Measurements from ENCODE around the gene CLPX. TPM values are rescaled to one million over a fixed set of nuclear protein-coding genes. Genes with fewer than 3 reads are reported as not detected.
"Not testable (repeated sequence)": the region's sequence is repeated elsewhere in the genome, so short reads cannot be mapped to it uniquely, and the experiment has no call there.

CLPX gene
- total RNA-seq (2022) (44.9 and 50.3 TPM in 2 replicates), Bru-seq, nascent RNA (percentile 82 among the genes with signal in this experiment), BruChase-seq, experiment 1, labeled RNA remaining after a 6-hour chase (percentile 70 among the genes with signal in this experiment), BruChase-seq, experiment 2, labeled RNA remaining after a 2-hour chase (percentile 76 among the genes with signal in this experiment)
- long read RNA-seq, full-length matches to known transcripts: 40 of 52 reads
- long read RNA-seq, partial matches to known transcripts: 2 of 52 reads
- long read RNA-seq, other reads (novel, unspliced or antisense): 10 of 52 reads

DNA sequence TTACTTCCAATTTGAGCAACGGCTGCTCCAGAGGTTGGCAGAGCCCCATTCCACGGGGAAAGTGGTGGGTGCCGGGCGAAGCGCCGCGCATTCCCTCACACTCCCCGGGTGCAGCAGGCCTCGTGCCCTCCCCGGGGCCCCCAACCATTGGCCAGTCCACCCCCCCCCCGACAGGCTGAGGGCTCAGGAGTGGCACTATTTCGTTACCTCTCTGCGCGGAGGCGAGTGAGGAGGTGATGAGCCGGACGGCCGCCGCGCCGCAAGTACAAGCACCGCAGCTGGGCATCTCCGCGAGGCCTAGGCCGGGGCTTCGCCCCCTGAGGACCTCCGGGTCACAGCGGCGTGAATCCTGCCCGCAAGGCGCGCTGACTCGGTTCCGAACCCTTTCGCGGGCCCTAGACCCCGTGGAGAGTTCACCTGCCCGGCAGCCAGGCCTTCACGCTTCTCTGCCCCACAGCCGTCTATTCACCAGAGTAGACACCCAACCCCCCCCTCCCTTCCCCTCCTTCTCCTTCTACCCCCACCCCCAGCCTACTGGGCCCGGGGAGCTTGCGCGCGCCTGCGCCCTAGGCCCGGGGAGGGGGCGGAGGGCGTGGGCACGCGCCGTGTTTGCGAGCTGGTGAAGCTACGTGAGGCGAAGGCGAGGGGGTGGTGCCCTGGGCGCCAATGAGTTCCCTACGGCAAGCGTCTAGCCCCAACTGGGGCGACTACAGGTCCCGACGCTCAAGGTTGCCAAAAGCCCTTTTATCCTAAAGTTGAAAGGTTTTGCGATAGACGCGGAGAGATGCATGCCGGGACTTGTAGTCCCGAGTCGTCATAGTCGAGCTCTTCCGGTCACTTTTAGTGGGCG, at the start of gene CLPX:
Gene CLPX (minus strand): TSS at position 475 of the 850 bp plus-strand sequence. CDS start 189 bp downstream, at position 286.
- CTCF ChIA-PET: interaction anchor here (0.6 to 1.3 kb wide), 8 partner anchors 84 to 309 kb away, joined by 3 to 12 read pairs (median 4); partner anchors contain the start of gene PARP16

DNA sequence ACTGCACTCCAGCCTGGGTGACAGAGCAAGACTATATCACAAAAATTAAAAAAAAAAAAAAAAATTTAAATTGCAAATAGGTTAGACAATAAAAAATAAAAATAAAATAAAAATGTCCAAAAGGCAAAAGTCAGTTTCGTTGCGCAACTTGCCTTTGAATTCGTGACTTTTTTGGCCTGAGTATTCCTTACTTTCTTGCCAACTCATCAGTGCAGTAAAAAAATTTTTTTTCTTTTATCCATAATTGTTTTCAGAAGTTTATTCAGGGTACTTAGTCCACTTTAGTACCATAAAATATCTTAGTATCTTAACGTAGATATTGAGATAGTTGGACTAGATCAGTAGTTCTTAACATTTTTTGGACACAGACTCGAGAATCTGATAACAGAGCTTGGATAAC, 48.6 kb upstream of the CLPX start:
- Mint-ChIP-seq H3K4me3 (ENCODE audit: low read depth, unreplicated experiment) (no peak overlapping the region), H3K27me3 (ENCODE audit: unreplicated experiment) (no peaks in the 10 kb centered on the region), H3K4me1 (ENCODE audit: low read depth, unreplicated experiment) (no peaks in the 10 kb centered on the region), H3K27ac (ENCODE audit: unreplicated experiment) (no peak overlapping the region), H3K36me3 (ENCODE audit: insufficient read depth, unreplicated experiment) (no peaks in the 10 kb centered on the region), H3K9me3 (ENCODE audit: low read depth, unreplicated experiment) (no peaks in the 10 kb centered on the region)
- CTCF ChIA-PET: interaction anchor here (1.0 kb wide), 1 partner anchor 52 kb away, joined by 3 read pairs; no protein-coding TSS in a partner anchor
- no TSS peak for BruUV-seq (replicated peaks)
- intact Hi-C loops (cut with micrococcal nuclease; ENCODE audit: unreplicated experiment): no loop called here
- DNase-seq: no peak
- TF ChIP-seq, protein P1, sequence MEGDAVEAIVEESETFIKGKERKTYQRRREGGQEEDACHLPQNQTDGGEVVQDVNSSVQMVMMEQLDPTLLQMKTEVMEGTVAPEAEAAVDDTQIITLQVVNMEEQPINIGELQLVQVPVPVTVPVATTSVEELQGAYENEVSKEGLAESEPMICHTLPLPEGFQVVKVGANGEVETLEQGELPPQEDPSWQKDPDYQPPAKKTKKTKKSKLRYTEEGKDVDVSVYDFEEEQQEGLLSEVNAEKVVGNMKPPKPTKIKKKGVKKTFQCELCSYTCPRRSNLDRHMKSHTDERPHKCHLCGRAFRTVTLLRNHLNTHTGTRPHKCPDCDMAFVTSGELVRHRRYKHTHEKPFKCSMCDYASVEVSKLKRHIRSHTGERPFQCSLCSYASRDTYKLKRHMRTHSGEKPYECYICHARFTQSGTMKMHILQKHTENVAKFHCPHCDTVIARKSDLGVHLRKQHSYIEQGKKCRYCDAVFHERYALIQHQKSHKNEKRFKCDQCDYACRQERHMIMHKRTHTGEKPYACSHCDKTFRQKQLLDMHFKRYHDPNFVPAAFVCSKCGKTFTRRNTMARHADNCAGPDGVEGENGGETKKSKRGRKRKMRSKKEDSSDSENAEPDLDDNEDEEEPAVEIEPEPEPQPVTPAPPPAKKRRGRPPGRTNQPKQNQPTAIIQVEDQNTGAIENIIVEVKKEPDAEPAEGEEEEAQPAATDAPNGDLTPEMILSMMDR (IDR thresholded peaks at IDR 0.05; ENCODE audit: unreplicated experiment): no peak

More for the DNA sequence above, at the start of gene CLPX:
- intact Hi-C loops (cut with micrococcal nuclease; ENCODE audit: unreplicated experiment): no loop called here
- BruUV-seq (replicated peaks): no TSS peak
- TF ChIP-seq, protein P1 (IDR thresholded peaks at IDR 0.05; ENCODE audit: unreplicated experiment): no peak
- Mint-ChIP-seq H3K36me3 (ENCODE audit: insufficient read depth, unreplicated experiment) (peaks cover 44% of the 10 kb centered on the region), H3K27me3 (ENCODE audit: unreplicated experiment) (no peaks in the 10 kb centered on the region), H3K27ac (ENCODE audit: unreplicated experiment) (peak within 1 kb of the TSS; percentile 20), H3K4me1 (ENCODE audit: low read depth, unreplicated experiment) (no peaks in the 10 kb centered on the region), H3K4me3 (ENCODE audit: low read depth, unreplicated experiment) (peak within 1 kb of the TSS; percentile 95), H3K9me3 (ENCODE audit: low read depth, unreplicated experiment) (no peaks in the 10 kb centered on the region)
- peak; percentile 92 for DNase-seq

DNA sequence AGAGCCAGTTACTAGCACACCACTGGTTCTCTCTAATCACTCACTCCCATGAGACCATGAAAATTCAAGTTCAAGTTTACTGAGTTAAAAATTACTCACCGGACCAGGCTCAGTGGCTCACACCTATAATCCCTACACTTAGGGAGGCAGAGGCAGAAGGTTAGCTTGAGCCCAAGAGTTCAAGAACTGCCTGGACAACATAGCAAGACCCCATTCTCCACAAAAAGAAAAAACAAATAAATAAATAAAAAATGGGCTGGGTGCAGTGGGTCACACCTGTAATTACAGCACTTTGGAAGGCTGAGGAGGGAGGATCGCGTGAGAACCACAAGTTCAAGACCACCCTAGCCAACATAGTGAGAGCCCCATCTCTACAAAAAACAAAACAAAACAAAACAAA, 47.4 kb upstream of the CLPX start:
- DNase-seq: no peak
- H3K36me3 Mint-ChIP-seq (ENCODE audit: insufficient read depth, unreplicated experiment): no peaks in the 10 kb centered on the region
- H3K9me3 Mint-ChIP-seq (ENCODE audit: low read depth, unreplicated experiment): no peaks in the 10 kb centered on the region
- H3K4me1 Mint-ChIP-seq (ENCODE audit: low read depth, unreplicated experiment): no peaks in the 10 kb centered on the region
- H3K27ac Mint-ChIP-seq (ENCODE audit: unreplicated experiment): no peak overlapping the region
- CTCF ChIA-PET: interaction anchor here (1.0 kb wide), 1 partner anchor 14 kb away, joined by 3 read pairs; no protein-coding TSS in a partner anchor
- no peaks in the 10 kb centered on the region for H3K27me3 Mint-ChIP-seq (ENCODE audit: unreplicated experiment)
- no peak overlapping the region for H3K4me3 Mint-ChIP-seq (ENCODE audit: low read depth, unreplicated experiment)
- no TSS peak for BruUV-seq (replicated peaks)
- TF ChIP-seq, protein P1 (IDR thresholded peaks at IDR 0.05; ENCODE audit: unreplicated experiment): no peak
- intact Hi-C loops (cut with micrococcal nuclease; ENCODE audit: unreplicated experiment): no loop called here

DNA sequence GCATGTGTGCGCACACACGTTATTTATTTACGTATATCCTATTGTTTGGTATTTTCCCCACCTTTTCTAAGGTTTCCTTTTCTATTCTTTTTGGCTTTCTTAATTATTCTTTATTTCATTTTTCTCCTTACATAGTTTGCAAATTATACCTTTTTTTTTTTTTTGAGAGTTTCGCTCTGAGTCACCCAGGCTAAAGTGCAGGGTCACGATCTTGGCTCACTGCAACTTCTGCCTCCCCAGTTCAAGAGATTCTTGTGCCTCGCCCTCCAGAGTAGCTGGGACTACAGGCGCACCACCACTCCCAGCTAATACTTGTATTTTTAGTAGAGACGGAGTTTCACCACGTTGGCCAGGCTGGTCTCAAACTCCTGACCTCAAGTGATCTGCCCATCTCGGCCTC, 46.2 kb upstream of the CLPX start:
- H3K4me3 Mint-ChIP-seq (ENCODE audit: low read depth, unreplicated experiment): no peak overlapping the region
- TF ChIP-seq, protein P1 (IDR thresholded peaks at IDR 0.05; ENCODE audit: unreplicated experiment): no peak
- no peak overlapping the region for H3K27ac Mint-ChIP-seq (ENCODE audit: unreplicated experiment)
- H3K9me3 Mint-ChIP-seq (ENCODE audit: low read depth, unreplicated experiment): no peaks in the 10 kb centered on the region
- no peaks in the 10 kb centered on the region for H3K4me1 Mint-ChIP-seq (ENCODE audit: low read depth, unreplicated experiment)
- intact Hi-C loops (cut with micrococcal nuclease; ENCODE audit: unreplicated experiment): no loop called here
- CTCF ChIA-PET: no interaction called here
- no peak for DNase-seq
- no peaks in the 10 kb centered on the region for H3K36me3 Mint-ChIP-seq (ENCODE audit: insufficient read depth, unreplicated experiment)
- no TSS peak for BruUV-seq (replicated peaks)
- no peaks in the 10 kb centered on the region for H3K27me3 Mint-ChIP-seq (ENCODE audit: unreplicated experiment)

DNA sequence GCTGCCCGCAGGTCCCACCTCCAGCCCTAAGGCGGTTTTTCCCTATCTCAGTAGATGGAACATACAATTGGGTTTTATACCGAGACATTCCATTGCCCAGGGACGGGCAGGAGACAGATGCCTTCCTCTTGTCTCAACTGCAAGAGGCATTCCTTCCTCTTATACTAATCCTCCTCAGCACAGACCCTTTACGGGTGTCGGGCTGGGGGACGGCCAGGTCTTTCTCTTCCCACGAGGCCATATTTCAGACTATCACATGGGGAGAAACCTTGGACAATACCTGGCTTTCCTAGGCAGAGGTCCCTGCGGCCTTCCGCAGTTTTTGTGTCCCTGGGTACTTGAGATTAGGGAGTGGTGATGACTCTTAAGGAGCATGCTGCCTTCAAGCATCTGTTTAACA, 41.8 kb upstream of the CLPX start:
- H3K27me3 Mint-ChIP-seq (ENCODE audit: unreplicated experiment); DNase-seq; intact Hi-C loops (cut with micrococcal nuclease; ENCODE audit: unreplicated experiment); BruUV-seq (replicated peaks); H3K4me3 Mint-ChIP-seq (ENCODE audit: low read depth, unreplicated experiment); H3K27ac Mint-ChIP-seq (ENCODE audit: unreplicated experiment); H3K4me1 Mint-ChIP-seq (ENCODE audit: low read depth, unreplicated experiment); H3K9me3 Mint-ChIP-seq (ENCODE audit: low read depth, unreplicated experiment); CTCF ChIA-PET; H3K36me3 Mint-ChIP-seq (ENCODE audit: insufficient read depth, unreplicated experiment): not testable (repeated sequence)
